Frontal cortex (tissue), 4 donors: ENCODE data around the gene IGSF11. TPM values are rescaled to one million over a fixed set of nuclear protein-coding genes. Genes with fewer than 3 reads are reported as not detected.

Source experiments
- DNase-seq, 2 donors: peaks; one replicate each; pipeline ENCODE4 v3.0.0; 2012; ENCODE audit warnings: low spot score in 2 of 2
- FAIRE-seq: peaks from 2 replicates; lab custom pipeline; 2012; peaks lifted over from hg19 to GRCh38; lab: Jason Lieb, UNC
- total RNA-seq: library from RNA; depleted of rRNA; stranded (reverse); fragments of >200 nt; gene quantifications from one replicate; pipeline ENCODE4 v1.2.3, GENCODE V29; 2014
- donor health status: control.
- donor health status: control.
- donor health status: control.

IGSF11 gene
- total RNA-seq, 1 donor from 2014 or later: 10.2 TPM

- no peak for FAIRE-seq
- DNase-seq: no peak
Measured at GRCh38 chr3:118960876-118961450, 73.7 kb downstream of the IGSF11 start.

- DNase-seq: no peak
- FAIRE-seq: no peak
Measured at GRCh38 chr3:118955914-118956556, 78.6 kb downstream of the IGSF11 start.

- no peak for FAIRE-seq
Measured at GRCh38 chr3:118951089-118951488, 83.6 kb downstream of the IGSF11 start.

GRCh38 chr3:118949113-118949760 lies 85.4 kb downstream of the IGSF11 start:
- FAIRE-seq: no peak

More at GRCh38 chr3:118951089-118951488, 83.6 kb downstream of the IGSF11 start:
- no peak for DNase-seq

GRCh38 chr3:118948146-118948545 lies 86.5 kb downstream of the IGSF11 start:
- DNase-seq (no peak), FAIRE-seq (no peak)

More at GRCh38 chr3:118949113-118949760, 85.4 kb downstream of the IGSF11 start:
- no peak for DNase-seq

- FAIRE-seq (no peak), DNase-seq (no peak)
Measured at GRCh38 chr3:118946449-118946848, 88.2 kb downstream of the IGSF11 start.

GRCh38 chr3:118945834-118946233 lies 88.8 kb downstream of the IGSF11 start:
- FAIRE-seq: no peak

GRCh38 chr3:118943597-118943996 lies 91.0 kb downstream of the IGSF11 start:
- no peak for FAIRE-seq

More at GRCh38 chr3:118945834-118946233, 88.8 kb downstream of the IGSF11 start:
- peak in 1 of 2 donors; percentile 8 for DNase-seq

GRCh38 chr3:118942671-118943070 lies 92.0 kb downstream of the IGSF11 start:
- DNase-seq: no peak
- FAIRE-seq: no peak

More at GRCh38 chr3:118943597-118943996, 91.0 kb downstream of the IGSF11 start:
- no peak for DNase-seq

GRCh38 chr3:118942195-118942594 lies 92.5 kb downstream of the IGSF11 start:
- no peak for FAIRE-seq

GRCh38 chr3:118941236-118941635 lies 93.4 kb downstream of the IGSF11 start:
- peak; percentile 31 for FAIRE-seq

More at GRCh38 chr3:118942195-118942594, 92.5 kb downstream of the IGSF11 start:
- no peak for DNase-seq

GRCh38 chr3:118938183-118938961 lies 96.3 kb downstream of the IGSF11 start:
- DNase-seq (no peak), FAIRE-seq (no peak)

More at GRCh38 chr3:118941236-118941635, 93.4 kb downstream of the IGSF11 start:
- DNase-seq: no peak

- DNase-seq: no peak
- FAIRE-seq: no peak
Measured at GRCh38 chr3:118936811-118937210, 97.8 kb downstream of the IGSF11 start.

GRCh38 chr3:118932822-118933558 lies 101.7 kb downstream of the IGSF11 start:
- FAIRE-seq (no peak), DNase-seq (no peak)

GRCh38 chr3:118931996-118932395 lies 102.7 kb downstream of the IGSF11 start:
- DNase-seq: no peak
- no peak for FAIRE-seq

GRCh38 chr3:118927449-118927848 lies 107.2 kb downstream of the IGSF11 start:
- DNase-seq (no peak), FAIRE-seq (no peak)

- DNase-seq (peak in 1 of 2 donors; percentile 4), FAIRE-seq (no peak)
Measured at GRCh38 chr3:118912188-118912587, 122.5 kb downstream of the IGSF11 start.

- FAIRE-seq (no peak), DNase-seq (no peak)
Measured at GRCh38 chr3:118910332-118910731, 124.3 kb downstream of the IGSF11 start.

GRCh38 chr3:118909763-118910162 lies 124.9 kb downstream of the IGSF11 start:
- FAIRE-seq (no peak), DNase-seq (no peak)
